Neural progenitor cell (in vitro differentiated cells): ENCODE data around the gene ZNF277. TPM values are rescaled to one million over a fixed set of nuclear protein-coding genes. Genes with fewer than 3 reads are reported as not detected.

ENCODE experiments used
- DNase-seq: peaks from one replicate; pipeline ENCODE4 v3.0.0-alpha.2; 2016; ENCODE audit warnings: low spot score
- H2AFZ ChIP-seq: fragments of 200-600 bp; sonication (generic); replicated peaks from 2 replicates; pipeline ENCODE4 v1.6.1; 2016; ENCODE audit warnings: antibody characterized with exemption
- H3F3A ChIP-seq: fragments of 200-600 bp; sonication (generic); 2 replicates; pipeline ENCODE4 v1.6.1; 2016; ENCODE audit warnings: antibody characterized with exemption, low read depth
- H3K27ac ChIP-seq: fragments of 200-600 bp; sonication (generic); 2 replicates; pipeline ENCODE4 v1.5.1; 2016; ENCODE audit warnings: mild to moderate bottlenecking
- H3K27me3 ChIP-seq: fragments of 200-600 bp; sonication (generic); 2 replicates; pipeline ENCODE4 v1.6.1; 2016; ENCODE audit warnings: mild to moderate bottlenecking, moderate library complexity
- H3K36me3 ChIP-seq: fragments of 200-600 bp; sonication (generic); 2 replicates; pipeline ENCODE4 v1.5.1; 2016
- H3K4me1 ChIP-seq: fragments of 200-600 bp; sonication (generic); 2 replicates; pipeline ENCODE4 v1.6.1; 2016; ENCODE audit warnings: mixed run types
- H3K4me2 ChIP-seq: fragments of 200-600 bp; sonication (generic); 2 replicates; pipeline ENCODE4 v1.6.1; 2016
- H3K4me3 ChIP-seq: fragments of 200-600 bp; sonication (generic); 2 replicates; pipeline ENCODE4 v1.5.1; 2016
- H3K79me2 ChIP-seq: fragments of 200-600 bp; sonication (generic); 2 replicates; pipeline ENCODE4 v1.6.1; 2016; ENCODE audit warnings: low read depth
- H3K9ac ChIP-seq: fragments of 200-600 bp; sonication (generic); 2 replicates; pipeline ENCODE4 v1.6.1; 2016
- H3K9me3 ChIP-seq: fragments of 200-600 bp; sonication (generic); 2 replicates; pipeline ENCODE4 v1.5.1; 2016; ENCODE audit warnings: low read depth
- H4K20me1 ChIP-seq: fragments of 200-600 bp; sonication (generic); 2 replicates; pipeline ENCODE4 v1.6.1; 2016; ENCODE audit warnings: low read depth
- H3K27ac Mint-ChIP-seq: 3 replicates; pipeline ENCODE4 v1.8.0; 2021; ENCODE audit warnings: mixed read lengths
- H3K27me3 Mint-ChIP-seq: 2 replicates; pipeline ENCODE4 v1.8.0; 2022; ENCODE audit warnings: low read depth, mild to moderate bottlenecking, inconsistent platforms, moderate library complexity, mixed read lengths; ENCODE audit not compliant: insufficient read depth
- H3K36me3 Mint-ChIP-seq: 3 replicates; pipeline ENCODE4 v1.8.0; 2021; ENCODE audit warnings: mixed read lengths
- H3K4me1 Mint-ChIP-seq: 3 replicates; pipeline ENCODE4 v1.8.0; 2021; ENCODE audit warnings: mixed read lengths
- H3K4me3 Mint-ChIP-seq: 3 replicates; pipeline ENCODE4 v1.8.0; 2021; ENCODE audit warnings: mild to moderate bottlenecking, moderate library complexity, mixed read lengths
- H3K9me3 Mint-ChIP-seq: 3 replicates; pipeline ENCODE4 v1.8.0; 2020; ENCODE audit warnings: mixed read lengths
- EZH2 ChIP-seq: fragments of 200-600 bp; sonication (generic); IDR thresholded peaks from 2 replicates; pipeline ENCODE4 v1.6.1; 2017; ENCODE audit warnings: antibody characterized with exemption, mild to moderate bottlenecking, moderate library complexity
- EZH2phosphoT487 ChIP-seq: fragments of 200-600 bp; sonication (generic); IDR thresholded peaks from 2 replicates; pipeline ENCODE4 v1.6.1; 2017; ENCODE audit warnings: antibody characterized with exemption
- total RNA-seq: library from RNA; depleted of rRNA; stranded (reverse); fragments of >200 nt; gene quantifications from 2 replicates; pipeline ENCODE4 v1.2.3, GENCODE V29; 2015; ENCODE audit warnings: low replicate concordance
- TF ChIP-seq, protein P1 (sequence below): fragments of 200-600 bp; sonication (generic); IDR thresholded peaks from 2 replicates; pipeline ENCODE4 v1.5.1; 2017; ENCODE audit warnings: antibody characterized with exemption, mild to moderate bottlenecking

ZNF277 gene
- total RNA-seq, 1 donor from 2014 or later = 55.5 TPM

DNA sequence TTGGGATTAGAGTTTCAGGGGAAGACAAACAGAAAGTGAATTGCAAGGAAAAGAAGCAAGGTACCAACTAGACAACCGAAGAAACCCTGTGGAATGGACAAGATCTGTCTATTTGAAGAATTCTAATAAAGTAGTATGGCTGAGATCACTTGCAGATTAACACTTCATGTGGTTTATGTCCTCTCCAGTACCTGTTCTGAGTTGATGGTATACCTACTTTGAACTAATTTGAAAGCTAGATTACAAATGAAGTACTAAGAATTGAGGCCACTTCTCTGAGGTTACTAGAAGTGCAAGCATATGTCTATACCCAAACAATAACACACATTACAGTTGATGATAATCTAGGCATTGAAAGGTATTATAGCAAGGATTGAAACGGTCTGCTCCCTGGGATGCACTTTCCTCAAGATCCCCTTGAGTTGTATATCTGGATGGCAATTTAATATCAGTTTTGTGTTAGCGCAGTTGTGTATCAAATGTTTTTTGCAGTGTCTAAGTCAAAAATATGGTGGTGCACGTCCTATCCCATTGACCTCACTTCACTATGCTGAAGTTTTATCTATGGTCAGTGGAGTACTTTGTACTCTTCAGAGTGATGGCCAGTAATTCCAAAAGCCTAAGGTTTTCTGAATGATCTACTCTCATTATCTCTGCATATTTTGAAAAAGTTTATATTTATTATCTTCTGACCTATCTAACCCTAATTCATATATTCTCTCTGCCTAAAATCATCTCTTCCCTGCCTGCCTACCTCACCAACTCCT lies 25.9 kb downstream of the ZNF277 start:
- Histone ChIP-seq H3K9me3 (no peaks in the 10 kb centered on the region), H3K79me2 (peaks cover 51% of the 10 kb centered on the region), H2AFZ (no peak overlapping the region), H3K9ac (no peak overlapping the region), H3K36me3 (no peaks in the 10 kb centered on the region), H3K4me1 (no peaks in the 10 kb centered on the region), H3K27me3 (no peaks in the 10 kb centered on the region), H4K20me1 (no peaks in the 10 kb centered on the region), H3K27ac (no peak overlapping the region), H3K4me2 (no peak overlapping the region), H3K4me3 (no peak overlapping the region), H3F3A (no peaks in the 10 kb centered on the region)
- no peaks in the 10 kb centered on the region for H3K4me1 Mint-ChIP-seq
- H3K4me3 Mint-ChIP-seq = no peak overlapping the region
- no peak for TF ChIP-seq EZH2phosphoT487
- TF ChIP-seq EZH2 = no peak
- TF ChIP-seq, protein P1, sequence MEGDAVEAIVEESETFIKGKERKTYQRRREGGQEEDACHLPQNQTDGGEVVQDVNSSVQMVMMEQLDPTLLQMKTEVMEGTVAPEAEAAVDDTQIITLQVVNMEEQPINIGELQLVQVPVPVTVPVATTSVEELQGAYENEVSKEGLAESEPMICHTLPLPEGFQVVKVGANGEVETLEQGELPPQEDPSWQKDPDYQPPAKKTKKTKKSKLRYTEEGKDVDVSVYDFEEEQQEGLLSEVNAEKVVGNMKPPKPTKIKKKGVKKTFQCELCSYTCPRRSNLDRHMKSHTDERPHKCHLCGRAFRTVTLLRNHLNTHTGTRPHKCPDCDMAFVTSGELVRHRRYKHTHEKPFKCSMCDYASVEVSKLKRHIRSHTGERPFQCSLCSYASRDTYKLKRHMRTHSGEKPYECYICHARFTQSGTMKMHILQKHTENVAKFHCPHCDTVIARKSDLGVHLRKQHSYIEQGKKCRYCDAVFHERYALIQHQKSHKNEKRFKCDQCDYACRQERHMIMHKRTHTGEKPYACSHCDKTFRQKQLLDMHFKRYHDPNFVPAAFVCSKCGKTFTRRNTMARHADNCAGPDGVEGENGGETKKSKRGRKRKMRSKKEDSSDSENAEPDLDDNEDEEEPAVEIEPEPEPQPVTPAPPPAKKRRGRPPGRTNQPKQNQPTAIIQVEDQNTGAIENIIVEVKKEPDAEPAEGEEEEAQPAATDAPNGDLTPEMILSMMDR = no peak
- H3K27me3 Mint-ChIP-seq = peaks cover 2% of the 10 kb centered on the region
- H3K36me3 Mint-ChIP-seq = peaks cover 4% of the 10 kb centered on the region
- no peak overlapping the region for H3K27ac Mint-ChIP-seq
- H3K9me3 Mint-ChIP-seq = no peaks in the 10 kb centered on the region
- no peak for DNase-seq

DNA sequence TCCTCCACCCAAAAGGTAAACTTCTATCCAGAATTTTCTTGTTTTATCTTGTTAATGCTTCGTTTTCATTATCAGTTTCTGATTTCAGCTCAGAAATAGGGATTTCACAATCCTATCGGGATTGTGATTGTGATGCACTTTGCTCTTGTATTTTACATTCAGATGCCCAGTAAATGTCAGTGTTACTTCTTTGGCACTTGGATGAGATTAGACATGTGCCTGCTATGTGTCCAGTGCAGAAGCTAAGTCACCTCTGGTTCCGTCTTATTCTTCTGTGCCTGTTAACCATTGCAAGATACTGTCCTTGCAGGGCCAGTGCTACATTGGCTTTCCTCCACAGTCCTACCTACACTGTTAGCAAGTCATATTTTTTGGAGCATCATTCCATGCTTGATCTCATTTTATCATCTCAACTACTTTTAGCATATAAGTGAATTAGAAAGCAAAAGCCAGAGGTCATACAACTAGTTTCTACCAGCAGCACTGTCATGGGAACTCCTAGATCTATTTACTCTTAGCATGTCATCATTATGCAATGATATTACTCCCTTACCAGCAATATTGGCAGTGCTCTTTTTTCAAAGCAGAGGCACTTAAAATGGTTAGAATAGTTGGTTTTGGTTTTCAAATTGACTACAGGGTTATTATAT lies 26.7 kb downstream of the ZNF277 start:
- H3K36me3 Mint-ChIP-seq = peaks cover 6% of the 10 kb centered on the region
- Histone ChIP-seq H3K9ac (no peak overlapping the region), H3F3A (no peaks in the 10 kb centered on the region), H4K20me1 (no peaks in the 10 kb centered on the region), H3K4me3 (no peak overlapping the region), H3K27ac (no peak overlapping the region), H3K4me2 (no peak overlapping the region), H3K36me3 (no peaks in the 10 kb centered on the region), H3K4me1 (no peaks in the 10 kb centered on the region), H2AFZ (no peak overlapping the region), H3K9me3 (no peaks in the 10 kb centered on the region), H3K79me2 (peaks cover 45% of the 10 kb centered on the region), H3K27me3 (no peaks in the 10 kb centered on the region)
- no peak overlapping the region for H3K4me3 Mint-ChIP-seq
- DNase-seq = no peak
- H3K9me3 Mint-ChIP-seq = peaks cover 3% of the 10 kb centered on the region
- H3K4me1 Mint-ChIP-seq = no peaks in the 10 kb centered on the region
- no peak overlapping the region for H3K27ac Mint-ChIP-seq
- peaks cover 2% of the 10 kb centered on the region for H3K27me3 Mint-ChIP-seq
- TF ChIP-seq, protein P1 = no peak
- TF ChIP-seq EZH2 (no peak), EZH2phosphoT487 (no peak)

DNA sequence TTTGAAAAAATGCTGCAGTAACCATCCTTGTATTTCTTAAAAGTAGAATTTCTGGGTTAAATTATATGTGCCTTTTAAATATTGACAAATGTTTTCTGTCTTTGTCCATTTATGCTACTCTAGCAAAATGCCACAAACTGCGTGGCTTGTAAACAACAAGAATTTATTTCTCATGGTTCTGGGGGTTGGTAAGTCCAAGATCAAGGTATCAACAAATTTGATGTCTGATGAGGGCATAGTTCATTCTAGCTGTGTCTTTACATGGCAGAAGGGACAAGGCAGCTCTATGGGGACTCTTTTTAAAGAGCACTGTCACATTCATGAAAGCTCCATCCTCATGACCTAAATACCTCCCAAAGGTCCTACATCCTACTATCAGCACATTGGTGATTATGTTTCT lies 27.7 kb downstream of the ZNF277 start:
- Histone ChIP-seq H3K4me2 (no peak overlapping the region), H3F3A (no peaks in the 10 kb centered on the region), H3K4me1 (no peaks in the 10 kb centered on the region), H3K4me3 (no peak overlapping the region), H3K79me2 (peaks cover 38% of the 10 kb centered on the region), H4K20me1 (no peaks in the 10 kb centered on the region), H2AFZ (no peak overlapping the region), H3K27ac (no peak overlapping the region), H3K9ac (no peak overlapping the region), H3K9me3 (no peaks in the 10 kb centered on the region), H3K36me3 (no peaks in the 10 kb centered on the region), H3K27me3 (no peaks in the 10 kb centered on the region)
- Mint-ChIP-seq H3K36me3 (peaks cover 6% of the 10 kb centered on the region), H3K4me1 (no peaks in the 10 kb centered on the region), H3K27ac (no peak overlapping the region), H3K4me3 (no peak overlapping the region), H3K27me3 (peaks cover 2% of the 10 kb centered on the region), H3K9me3 (peaks cover 6% of the 10 kb centered on the region)
- DNase-seq = no peak
- TF ChIP-seq, protein P1 = no peak
- no peak for TF ChIP-seq EZH2phosphoT487
- no peak for TF ChIP-seq EZH2
